SH-SY5Y (cell line): ENCODE measurements around the gene ARHGAP24.

Source experiments
- GATA2 ChIP-seq: IDR thresholded peaks from 2 replicates; pipeline ENCODE4 v1.6.1; 2011; ENCODE audit warnings: mild to moderate bottlenecking, low read depth, low read length
- GATA3 ChIP-seq: IDR thresholded peaks from 2 replicates; pipeline ENCODE4 v1.6.1; 2011; ENCODE audit warnings: low read depth, mild to moderate bottlenecking, low read length, moderate library complexity

DNA sequence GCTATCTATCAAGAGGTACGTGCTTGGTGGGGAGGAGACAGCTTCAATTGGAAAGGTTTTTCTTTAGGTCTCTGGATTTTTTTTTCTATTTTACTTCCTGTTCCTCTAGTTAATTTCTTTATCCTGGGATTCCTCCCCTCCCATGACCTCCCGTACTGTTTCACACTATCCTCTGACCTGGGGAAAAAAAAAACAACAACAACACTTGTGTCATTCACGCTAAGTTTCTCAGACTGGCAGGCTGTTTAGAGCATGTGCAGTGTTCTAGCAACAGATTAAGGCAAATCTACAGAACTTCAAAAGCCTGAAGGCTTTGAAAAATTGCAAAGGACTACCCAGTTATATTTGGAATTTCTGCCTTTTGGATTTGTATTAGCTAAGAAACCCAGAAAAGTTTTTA is 358.4 kb downstream of the ARHGAP24 start:
- TF ChIP-seq GATA2 (no peak), GATA3 (no peak)
